H1 (cell line): ENCODE results near the gene SEL1L3. TPM values are rescaled to one million over a fixed set of nuclear protein-coding genes. Genes with fewer than 3 reads are reported as not detected.

ENCODE experiments used
- CTCF ChIA-PET: fragments of 300-600 bp; sonication (Branson Sonifier 250); formaldehyde crosslinking; loops from one replicate; lab custom pipeline; 2021; ENCODE audit not compliant: partially characterized antibody; lab: Charles Lee
- POLR2A ChIA-PET: fragments of 300-600 bp; sonication (Branson Sonifier 250); formaldehyde crosslinking; loops from one replicate; lab custom pipeline; 2021; ENCODE audit warnings: inconsistent platforms; ENCODE audit not compliant: partially characterized antibody; lab: Charles Lee
- DNase-seq, 2 experiments: peaks; one replicate each; pipeline versions ENCODE4 v3.0.0 to v3.0.0-alpha.2; 2010 to 2022; ENCODE audit warnings: low spot score in 2 of 2, low read depth in 1 of 2, mixed read lengths in 1 of 2
- FAIRE-seq: peaks from 2 replicates; lab custom pipeline; 2011; peaks lifted over from hg19 to GRCh38; lab: Jason Lieb, UNC
- H2AFZ ChIP-seq: 2 replicates; pipeline ENCODE4 v1.8.1; 2012; ENCODE audit warnings: low read length, inconsistent platforms
- H2AK5ac ChIP-seq: 2 replicates; pipeline ENCODE4 v1.6.1; 2013; ENCODE audit warnings: low read depth, low read length
- H2BK120ac ChIP-seq: replicated peaks from 2 replicates; pipeline ENCODE3; 2013; ENCODE audit warnings: low read depth, low read length, inconsistent platforms
- H2BK12ac ChIP-seq: 2 replicates; pipeline ENCODE4 v1.6.1; 2013; ENCODE audit warnings: low read depth, low read length
- H2BK15ac ChIP-seq: 2 replicates; pipeline ENCODE4 v1.6.1; 2013; ENCODE audit warnings: low read length
- H2BK20ac ChIP-seq: 2 replicates; pipeline ENCODE4 v1.6.1; 2013; ENCODE audit warnings: low read length
- H2BK5ac ChIP-seq: 2 replicates; pipeline ENCODE4 v1.6.1; 2013; ENCODE audit warnings: low read depth, low read length
- H3K14ac ChIP-seq: 2 replicates; pipeline ENCODE4 v1.6.1; 2013; ENCODE audit warnings: inconsistent platforms; ENCODE audit not compliant: insufficient read length
- H3K18ac ChIP-seq: 2 replicates; pipeline ENCODE4 v1.6.1; 2013; ENCODE audit warnings: low read length; ENCODE audit errors: extremely low read depth
- H3K23ac ChIP-seq: 2 replicates; pipeline ENCODE4 v1.6.1; 2013; ENCODE audit warnings: inconsistent platforms; ENCODE audit not compliant: insufficient read length
- H3K23me2 ChIP-seq: 2 replicates; pipeline ENCODE4 v1.6.1; 2013; ENCODE audit warnings: low read depth, low read length
- H3K27ac ChIP-seq: 2 replicates; pipeline ENCODE4 v1.6.1; 2011; ENCODE audit warnings: low read depth, low read length, inconsistent platforms
- H3K27me3 ChIP-seq, 4 experiments: replicated peaks in 1 of 4; 1 replicate in 1 of 4; 2 replicates in 3 of 4; pipeline versions ENCODE4 v1.6.1 to v1.8.1; 2011 to 2013; ENCODE audit warnings: low read length in 3 of 4, mild to moderate bottlenecking in 3 of 4, inconsistent platforms in 2 of 4, mixed read lengths in 2 of 4, moderate library complexity in 1 of 4; ENCODE audit not compliant: control insufficient read depth in 3 of 4, insufficient read depth in 3 of 4; ENCODE audit errors: extremely low read depth in 1 of 4
- H3K36me3 ChIP-seq, 4 experiments: 2 replicates each; pipeline versions ENCODE4 v1.6.1 to v1.8.1; 2011 to 2013; ENCODE audit warnings: mild to moderate bottlenecking in 4 of 4, low read length in 3 of 4, moderate library complexity in 2 of 4, control low read depth in 1 of 4, inconsistent platforms in 1 of 4; ENCODE audit not compliant: insufficient read depth in 4 of 4, control insufficient read depth in 2 of 4
- H3K4ac ChIP-seq: replicated peaks from 2 replicates; pipeline ENCODE3; 2013; ENCODE audit warnings: low read length, low read depth, mixed read lengths, inconsistent platforms; ENCODE audit not compliant: insufficient read length
- H3K4me1 ChIP-seq, 4 experiments: replicated peaks in 1 of 4; 1 replicate in 1 of 4; 2 replicates in 3 of 4; pipeline versions ENCODE4 v1.6.1 to v1.8.1; 2011 to 2013; ENCODE audit warnings: low read length in 3 of 4, inconsistent platforms in 2 of 4, mixed read lengths in 1 of 4; ENCODE audit not compliant: insufficient read depth in 4 of 4, control insufficient read depth in 3 of 4
- H3K4me2 ChIP-seq, 2 experiments: 2 replicates each; pipeline versions ENCODE4 v1.6.1 to v1.8.1; 2011 to 2013; ENCODE audit warnings: low read depth in 2 of 2, low read length in 2 of 2, control low read depth in 1 of 2, inconsistent platforms in 1 of 2, mild to moderate bottlenecking in 1 of 2; ENCODE audit not compliant: insufficient read depth in 1 of 2
- H3K4me3 ChIP-seq, 4 experiments: fragments of 200-600, 300-600 bp in 1 of 4; sonication (generic), shearing (Covaris generic), sonication (Bioruptor Twin) in 1 of 4; 2 replicates each; pipeline versions ENCODE4 v1.5.1 to v1.8.1; 2011 to 2016; ENCODE audit warnings: low read length in 4 of 4, low read depth in 3 of 4, control low read depth in 2 of 4, inconsistent platforms in 2 of 4, mild to moderate bottlenecking in 2 of 4, mixed read lengths in 1 of 4, moderate library complexity in 1 of 4; ENCODE audit not compliant: insufficient read depth in 2 of 4; ENCODE audit errors: extremely low read depth in 1 of 4
- H3K56ac ChIP-seq: replicated peaks from 2 replicates; pipeline ENCODE3; 2013; ENCODE audit warnings: low read depth, mild to moderate bottlenecking, mixed read lengths, low read length, inconsistent platforms; ENCODE audit not compliant: insufficient read length
- H3K79me1 ChIP-seq: 2 replicates; pipeline ENCODE4 v1.6.1; 2013; ENCODE audit warnings: low read depth, low read length, control low read depth
- H3K79me2 ChIP-seq, 2 experiments: 2 replicates each; pipeline versions ENCODE4 v1.6.1 to v1.8.1; 2012 to 2013; ENCODE audit warnings: low read length in 2 of 2, mild to moderate bottlenecking in 2 of 2, inconsistent platforms in 1 of 2; ENCODE audit not compliant: insufficient read depth in 2 of 2, control insufficient read depth in 1 of 2
- H3K9ac ChIP-seq, 4 experiments: replicated peaks in 1 of 4; 1 replicate in 1 of 4; 2 replicates in 3 of 4; pipeline versions ENCODE4 v1.6.1 to v1.8.1; 2011 to 2013; ENCODE audit warnings: low read depth in 3 of 4, low read length in 3 of 4, control low read depth in 2 of 4, mild to moderate bottlenecking in 2 of 4, moderate library complexity in 2 of 4, inconsistent platforms in 1 of 4; ENCODE audit errors: extremely low read depth in 1 of 4
- H3K9me3 ChIP-seq, 2 experiments: 2 replicates each; pipeline versions ENCODE4 v1.6.1 to v1.8.1; 2012 to 2013; ENCODE audit warnings: mild to moderate bottlenecking in 2 of 2, moderate library complexity in 2 of 2, control low read depth in 1 of 2, inconsistent platforms in 1 of 2, low read depth in 1 of 2, low read length in 1 of 2, mixed read lengths in 1 of 2; ENCODE audit not compliant: insufficient read depth in 2 of 2
- H4K20me1 ChIP-seq, 2 experiments: replicated peaks in 1 of 2; 2 replicates each; pipeline versions ENCODE3 to v1.8.1; 2011 to 2013; ENCODE audit warnings: inconsistent platforms in 2 of 2, low read length in 2 of 2, mild to moderate bottlenecking in 1 of 2; ENCODE audit not compliant: insufficient read depth in 2 of 2, control insufficient read depth in 1 of 2
- H4K5ac ChIP-seq: 2 replicates; pipeline ENCODE4 v1.6.1; 2013; ENCODE audit warnings: low read length, low read depth, mixed read lengths, inconsistent platforms; ENCODE audit not compliant: insufficient read length
- H4K8ac ChIP-seq: 2 replicates; pipeline ENCODE4 v1.8.0; 2013; ENCODE audit warnings: mild to moderate bottlenecking, moderate library complexity, low read length, inconsistent platforms; ENCODE audit not compliant: insufficient read depth; ENCODE audit errors: extremely low read depth
- H4K91ac ChIP-seq: replicated peaks from 2 replicates; pipeline ENCODE3; 2013; ENCODE audit warnings: low read length, mixed read lengths, inconsistent platforms; ENCODE audit not compliant: insufficient read length
- CTBP2 ChIP-seq: IDR thresholded peaks from 2 replicates; pipeline ENCODE4 v1.7.0; 2011; ENCODE audit warnings: borderline replicate concordance, mild to moderate bottlenecking, moderate library complexity, mixed read lengths, low read length; ENCODE audit not compliant: insufficient read depth, insufficient read length
- NANOG ChIP-seq: IDR thresholded peaks from 2 replicates; pipeline ENCODE4 v1.6.1; 2011; ENCODE audit warnings: low read length, low read depth, mild to moderate bottlenecking, inconsistent platforms; ENCODE audit not compliant: insufficient read depth, poor library complexity, severe bottlenecking
- RAD21 ChIP-seq, 2 experiments: IDR thresholded peaks in 1 of 2; conservative IDR thresholded peaks in 1 of 2; 2 replicates each; pipeline ENCODE4 v1.6.1; 2011; ENCODE audit warnings: low read depth in 2 of 2, low read length in 2 of 2, improper control_type of control experiment in 1 of 2, inconsistent platforms in 1 of 2, mild to moderate bottlenecking in 1 of 2, moderate library complexity in 1 of 2
- SAP30 ChIP-seq: fragments of 300-600 bp; sonication (generic); IDR thresholded peaks from 2 replicates; pipeline ENCODE4 v1.7.1; 2012; ENCODE audit warnings: low read length, moderate library complexity, mild to moderate bottlenecking, inconsistent platforms; ENCODE audit not compliant: insufficient read depth, insufficient replicate concordance
- SP1 ChIP-seq: IDR thresholded peaks from 2 replicates; pipeline ENCODE4 v1.6.1; 2011; ENCODE audit warnings: low read depth, low read length
- SP2 ChIP-seq: IDR thresholded peaks from 2 replicates; pipeline ENCODE4 v1.6.1; 2012; ENCODE audit warnings: mild to moderate bottlenecking, low read length, inconsistent platforms
- SRF ChIP-seq: IDR thresholded peaks from 2 replicates; pipeline ENCODE4 v1.6.1; 2011; ENCODE audit warnings: mild to moderate bottlenecking, low read depth, low read length, moderate library complexity
- TAF1 ChIP-seq: IDR thresholded peaks from 2 replicates; pipeline ENCODE4 v1.6.1; 2011; ENCODE audit warnings: mild to moderate bottlenecking, low read depth, low read length
- WGBS, 2 experiments: shearing (Covaris generic) in 1 of 2; methylation state at CpG; one replicate each; pipeline versions ENCODE4 v1.1.6 to v1.1.7; 2013 to 2015; ENCODE audit warnings: low lambda C conversion rate in 2 of 2, mixed read lengths in 2 of 2, inconsistent platforms in 1 of 2, low coverage in 1 of 2, missing lambda C conversion rate in 1 of 2; ENCODE audit not compliant: insufficient replicate concordance in 2 of 2, insufficient coverage in 1 of 2, insufficient read length in 1 of 2; ENCODE audit errors: extremely low coverage in 1 of 2, missing lambda C conversion rate in 1 of 2; 5-methylcytosine and 5-hydroxymethylcytosine counted together
- polyA plus RNA-seq, 7 experiments: library from polyadenylated mRNA; depleted of rRNA in 3 of 7; stranded (reverse) in 5 of 7; unstranded in 2 of 7; fragments of >200 nt in 5 of 7; fragments of 200-250 nt in 2 of 7; gene quantifications; 1 replicate in 5 of 7; 2 replicates in 1 of 7; 4 replicates in 1 of 7; pipeline versions ENCODE4 v1.2.1 to v1.2.3, GENCODE V29; 2011 to 2013; ENCODE audit warnings: missing spikeins in 2 of 7, mixed read lengths in 2 of 7
- total RNA-seq: library from RNA; stranded (reverse); fragmentation: NEBNext Ultra II Directional; extraction: Animal tissue kit (Norgen Biotek cat#: 25700); gene quantifications from 2 replicates; pipeline ENCODE4 v1.2.1, GENCODE V29; 2021
- TF ChIP-seq, protein P1 (sequence below): IDR thresholded peaks from 2 replicates; pipeline ENCODE4 v1.6.1; 2012; ENCODE audit warnings: inconsistent platforms
- TF ChIP-seq, protein P2 (sequence below), 3 experiments: IDR thresholded peaks; 1 replicate in 2 of 3; 2 replicates in 1 of 3; pipeline versions ENCODE4 v1.5.1 to v1.6.1; 2011; ENCODE audit warnings: low read length in 3 of 3, mild to moderate bottlenecking in 3 of 3, inconsistent platforms in 2 of 3, low read depth in 1 of 3, moderate library complexity in 1 of 3; ENCODE audit not compliant: insufficient read depth in 1 of 3; ENCODE audit errors: control extremely low read depth in 1 of 3

The SEL1L3 gene
- total and polyA plus RNA-seq, 2 of the 8 experiments (the other 6 are each of a cell fraction or from before 2014, with no cell fraction given), result 18.2 to 54.0 TPM

DNA sequence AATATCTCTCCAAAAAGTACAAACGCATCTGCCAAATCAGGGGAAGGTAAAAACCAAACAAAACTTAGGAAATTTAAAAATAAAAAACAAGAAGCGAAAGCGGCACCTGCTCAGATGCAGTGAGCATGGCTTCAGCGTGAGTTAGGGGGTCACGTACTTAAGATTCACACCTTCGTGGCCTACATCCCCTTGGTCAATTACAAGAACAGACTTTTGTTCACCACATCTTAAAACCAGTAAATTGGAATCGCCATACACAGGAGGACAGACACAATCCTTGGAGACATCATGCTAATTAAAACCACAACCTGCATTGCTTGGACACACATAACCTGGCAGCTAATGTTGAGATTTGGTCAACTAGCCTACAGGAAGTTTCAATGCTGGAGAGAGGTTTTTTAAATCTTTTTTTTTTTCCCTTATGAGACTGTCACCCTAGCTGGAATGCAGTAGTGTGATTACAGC lies 12.5 kb upstream of the SEL1L3 start:
- CTCF ChIA-PET, result interaction anchor here (1.9 kb wide), 1 partner anchor 64 kb away, joined by 4 read pairs; no protein-coding TSS in a partner anchor
- Histone ChIP-seq H3K4ac (no peak overlapping the region), H3K23me2 (no peaks in the 10 kb centered on the region), H2BK5ac (no peak overlapping the region), H2AFZ (no peak overlapping the region), H3K9me3 (no peaks in the 10 kb centered on the region), H4K5ac (no peak overlapping the region), H3K27ac (no peak overlapping the region), H3K4me1 (peaks cover 0 to 3% (median 0%) of the 10 kb centered on the region in 4 experiments; a peak in 1 of 7 replicates), H3K79me2 (no peaks in the 10 kb centered on the region), H4K20me1 (no peaks in the 10 kb centered on the region), H2BK15ac (no peak overlapping the region), H3K4me3 (no peak overlapping the region), H2BK20ac (no peak overlapping the region), H2BK120ac (no peak overlapping the region), H3K36me3 (no peaks in the 10 kb centered on the region), H4K91ac (no peak overlapping the region), H2BK12ac (no peak overlapping the region), H3K18ac (no peak overlapping the region), H4K8ac (no peak overlapping the region), H3K9ac (no peak overlapping the region), H3K4me2 (no peak overlapping the region), H3K27me3 (no peaks in the 10 kb centered on the region; a peak in 1 of 7 replicates), H3K56ac (no peak overlapping the region), H3K79me1 (no peaks in the 10 kb centered on the region), H3K14ac (no peak overlapping the region), H2AK5ac (no peak overlapping the region), H3K23ac (no peak overlapping the region)
- POLR2A ChIA-PET, result no interaction called here
- FAIRE-seq (no peak), DNase-seq (no peak)
- 88% methylated on average over 7 of the region's 7 CpGs; no CpG with 5 or more reads in 1 of the 2 experiments for WGBS, 2 experiments
- TF ChIP-seq SP1, result no peak
- TF ChIP-seq SRF, result no peak
- TF ChIP-seq SAP30, result no peak
- TF ChIP-seq TAF1, result no peak
- TF ChIP-seq NANOG, result no peak
- TF ChIP-seq SP2, result no peak
- TF ChIP-seq, protein P1, sequence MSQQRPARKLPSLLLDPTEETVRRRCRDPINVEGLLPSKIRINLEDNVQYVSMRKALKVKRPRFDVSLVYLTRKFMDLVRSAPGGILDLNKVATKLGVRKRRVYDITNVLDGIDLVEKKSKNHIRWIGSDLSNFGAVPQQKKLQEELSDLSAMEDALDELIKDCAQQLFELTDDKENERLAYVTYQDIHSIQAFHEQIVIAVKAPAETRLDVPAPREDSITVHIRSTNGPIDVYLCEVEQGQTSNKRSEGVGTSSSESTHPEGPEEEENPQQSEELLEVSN, result no peak
- no peak for TF ChIP-seq RAD21 (IDR thresholded peaks at IDR 0.05 in 1 of 2, conservative IDR thresholded peaks at IDR 0.05 in 1 of 2; ENCODE audit: low read depth in 2 of 2, low read length in 2 of 2)
- no peak for TF ChIP-seq CTBP2
- TF ChIP-seq, protein P2, sequence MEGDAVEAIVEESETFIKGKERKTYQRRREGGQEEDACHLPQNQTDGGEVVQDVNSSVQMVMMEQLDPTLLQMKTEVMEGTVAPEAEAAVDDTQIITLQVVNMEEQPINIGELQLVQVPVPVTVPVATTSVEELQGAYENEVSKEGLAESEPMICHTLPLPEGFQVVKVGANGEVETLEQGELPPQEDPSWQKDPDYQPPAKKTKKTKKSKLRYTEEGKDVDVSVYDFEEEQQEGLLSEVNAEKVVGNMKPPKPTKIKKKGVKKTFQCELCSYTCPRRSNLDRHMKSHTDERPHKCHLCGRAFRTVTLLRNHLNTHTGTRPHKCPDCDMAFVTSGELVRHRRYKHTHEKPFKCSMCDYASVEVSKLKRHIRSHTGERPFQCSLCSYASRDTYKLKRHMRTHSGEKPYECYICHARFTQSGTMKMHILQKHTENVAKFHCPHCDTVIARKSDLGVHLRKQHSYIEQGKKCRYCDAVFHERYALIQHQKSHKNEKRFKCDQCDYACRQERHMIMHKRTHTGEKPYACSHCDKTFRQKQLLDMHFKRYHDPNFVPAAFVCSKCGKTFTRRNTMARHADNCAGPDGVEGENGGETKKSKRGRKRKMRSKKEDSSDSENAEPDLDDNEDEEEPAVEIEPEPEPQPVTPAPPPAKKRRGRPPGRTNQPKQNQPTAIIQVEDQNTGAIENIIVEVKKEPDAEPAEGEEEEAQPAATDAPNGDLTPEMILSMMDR (IDR thresholded peaks at IDR 0.05; ENCODE audit: control extremely low read depth in 1 of 3, insufficient read depth in 1 of 3, low read depth in 1 of 3, low read length in 3 of 3), result no peak
